ENCODE data around the gene ZNF628. TPM values are rescaled to one million over a fixed set of nuclear protein-coding genes. Genes with fewer than 3 reads are reported as not detected.

The ZNF628 gene
- total RNA-seq, 4 donors from 2014 or later, result 7.4 to 22.3 (median 14.1) TPM

- intact Hi-C loops (cut with DNase I; ENCODE audit: low total_unique reads) (loop anchor here (5.0 kb wide), 1 partner anchor 164 kb away; no protein-coding TSS in a partner anchor), in situ Hi-C loops (cut with MboI; ENCODE audit: low sequenced_read_pairs in 4 of 4) (no loop called here)
- H3K9me3 ChIP-seq, result no peaks in the 10 kb centered on the region
- no peaks in the 10 kb centered on the region for H3K36me3 ChIP-seq
- H3K4me1 ChIP-seq, result no peaks in the 10 kb centered on the region
- H3K4me3 ChIP-seq, result no peak overlapping the region
- H3K27me3 ChIP-seq, result peaks cover 0 to under 1% (median 0%) of the 10 kb centered on the region in 3 donors
- ATAC-seq (peak in 1 of 2 donors; percentile 30), DNase-seq (no peak)
- TF ChIP-seq POLR2A (IDR thresholded peaks at IDR 0.05), result no peak
- TF ChIP-seq, protein P1, sequence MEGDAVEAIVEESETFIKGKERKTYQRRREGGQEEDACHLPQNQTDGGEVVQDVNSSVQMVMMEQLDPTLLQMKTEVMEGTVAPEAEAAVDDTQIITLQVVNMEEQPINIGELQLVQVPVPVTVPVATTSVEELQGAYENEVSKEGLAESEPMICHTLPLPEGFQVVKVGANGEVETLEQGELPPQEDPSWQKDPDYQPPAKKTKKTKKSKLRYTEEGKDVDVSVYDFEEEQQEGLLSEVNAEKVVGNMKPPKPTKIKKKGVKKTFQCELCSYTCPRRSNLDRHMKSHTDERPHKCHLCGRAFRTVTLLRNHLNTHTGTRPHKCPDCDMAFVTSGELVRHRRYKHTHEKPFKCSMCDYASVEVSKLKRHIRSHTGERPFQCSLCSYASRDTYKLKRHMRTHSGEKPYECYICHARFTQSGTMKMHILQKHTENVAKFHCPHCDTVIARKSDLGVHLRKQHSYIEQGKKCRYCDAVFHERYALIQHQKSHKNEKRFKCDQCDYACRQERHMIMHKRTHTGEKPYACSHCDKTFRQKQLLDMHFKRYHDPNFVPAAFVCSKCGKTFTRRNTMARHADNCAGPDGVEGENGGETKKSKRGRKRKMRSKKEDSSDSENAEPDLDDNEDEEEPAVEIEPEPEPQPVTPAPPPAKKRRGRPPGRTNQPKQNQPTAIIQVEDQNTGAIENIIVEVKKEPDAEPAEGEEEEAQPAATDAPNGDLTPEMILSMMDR (IDR thresholded peaks at IDR 0.05 in 4 of 5, conservative IDR thresholded peaks at IDR 0.05 in 1 of 5), result no peak
- no peak overlapping the region for H3K27ac ChIP-seq
These were observed 8.4 kb upstream of the ZNF628 start for GRCh38 chr19:55468054-55468393.

- Histone ChIP-seq H3K4me1 (peaks cover 3 to 9% of the 10 kb centered on the region in 2 donors), H3K36me3 (no peaks in the 10 kb centered on the region), H3K27ac (no peak overlapping the region), H3K4me3 (no peak overlapping the region), H3K9me3 (no peaks in the 10 kb centered on the region), H3K27me3 (peaks cover 0 to 3% (median 0%) of the 10 kb centered on the region in 3 donors)
- intact Hi-C loops (cut with DNase I; ENCODE audit: low total_unique reads), result no loop called here
- no peak for ATAC-seq
- TF ChIP-seq POLR2A (IDR thresholded peaks at IDR 0.05), result no peak
- TF ChIP-seq, protein P1 (IDR thresholded peaks at IDR 0.05 in 4 of 5, conservative IDR thresholded peaks at IDR 0.05 in 1 of 5), result no peak
- in situ Hi-C loops (cut with MboI; ENCODE audit: low sequenced_read_pairs in 4 of 4), result no loop called here
- no peak for DNase-seq
These were observed 5.2 kb upstream of the ZNF628 start for GRCh38 chr19:55471266-55471665.

DNA sequence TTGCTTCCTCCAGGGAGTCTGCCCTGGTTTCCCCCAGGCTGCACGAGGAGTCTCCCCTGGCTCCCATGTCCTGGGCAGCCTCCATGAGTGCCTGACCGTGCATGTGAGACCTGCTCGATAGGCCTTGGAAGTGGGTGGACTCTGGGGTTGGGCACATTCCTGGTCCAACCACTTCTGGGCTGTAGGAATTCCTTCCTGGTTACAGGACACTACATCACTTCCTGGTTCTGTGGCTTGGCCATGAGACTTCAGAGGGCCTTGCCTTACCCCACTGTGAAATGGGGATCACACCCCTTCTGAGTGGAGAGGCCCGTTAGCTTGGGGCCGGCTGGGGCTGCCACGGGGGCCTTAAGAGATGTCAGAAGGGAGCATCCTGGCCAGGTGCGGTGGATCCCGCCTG lies 4.0 kb upstream of the ZNF628 start:
- peaks cover 0 to 3% (median 0%) of the 10 kb centered on the region in 3 donors for H3K27me3 ChIP-seq
- no peak overlapping the region for H3K27ac ChIP-seq
- ATAC-seq (no peak), DNase-seq (no peak)
- H3K36me3 ChIP-seq, result no peaks in the 10 kb centered on the region
- H3K4me3 ChIP-seq, result no peak overlapping the region
- intact Hi-C loops (cut with DNase I; ENCODE audit: low total_unique reads) (no loop called here), in situ Hi-C loops (cut with MboI; ENCODE audit: low sequenced_read_pairs in 4 of 4) (no loop called here)
- TF ChIP-seq, protein P1 (IDR thresholded peaks at IDR 0.05 in 4 of 5, conservative IDR thresholded peaks at IDR 0.05 in 1 of 5), result no peak
- TF ChIP-seq POLR2A (IDR thresholded peaks at IDR 0.05), result no peak
- H3K4me1 ChIP-seq, result peaks cover 7 to 15% of the 10 kb centered on the region in 2 donors
- H3K9me3 ChIP-seq, result no peaks in the 10 kb centered on the region

DNA sequence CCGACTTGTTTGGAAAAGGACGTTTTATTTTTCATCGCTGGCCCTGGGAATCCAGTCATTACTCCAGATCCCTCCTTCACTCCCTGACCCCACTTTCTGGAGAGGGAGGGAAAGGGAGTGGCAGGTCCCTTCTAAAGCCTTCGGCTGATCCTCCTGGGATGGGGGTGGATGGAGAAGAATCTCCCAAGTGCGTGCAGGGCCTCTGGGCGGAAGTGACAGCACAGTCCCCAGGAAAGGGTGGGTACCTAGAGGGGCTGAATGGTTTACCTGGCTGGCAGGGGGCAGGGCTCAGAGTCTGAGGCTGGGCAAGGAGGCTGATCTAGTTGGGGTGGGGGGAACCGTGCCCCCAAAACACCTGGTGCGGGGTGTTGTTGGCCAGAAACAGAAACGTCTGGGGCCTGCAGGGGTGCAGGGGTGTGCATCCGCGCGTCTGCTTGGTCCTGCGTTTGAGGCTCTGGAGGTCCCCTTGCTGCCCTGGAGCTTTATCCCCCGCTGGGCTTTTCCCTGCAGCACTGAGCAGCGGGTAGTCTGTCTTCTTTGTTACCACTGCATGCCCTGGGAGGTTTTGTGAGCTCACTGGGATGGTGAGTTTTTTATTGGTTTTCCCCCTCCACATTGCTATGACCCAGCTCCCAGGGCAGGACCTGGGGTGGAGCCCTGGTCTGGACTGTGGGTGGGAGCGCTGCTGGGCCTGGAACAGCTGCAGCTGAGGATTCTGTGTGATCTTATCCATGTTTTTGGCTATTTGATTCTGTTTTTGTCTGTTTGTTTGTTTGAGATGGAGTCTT lies 3.0 kb upstream of the ZNF628 start:
- Histone ChIP-seq H3K27me3 (peaks cover 0 to 3% (median 0%) of the 10 kb centered on the region in 3 donors), H3K9me3 (no peaks in the 10 kb centered on the region), H3K4me3 (no peak overlapping the region), H3K36me3 (no peaks in the 10 kb centered on the region), H3K27ac (peak overlapping the region in 1 of 4 donors; percentile 27), H3K4me1 (peaks cover 16 to 25% of the 10 kb centered on the region in 2 donors)
- intact Hi-C loops (cut with DNase I; ENCODE audit: low total_unique reads), result no loop called here
- no peak for TF ChIP-seq POLR2A (IDR thresholded peaks at IDR 0.05)
- TF ChIP-seq, protein P1 (IDR thresholded peaks at IDR 0.05 in 4 of 5, conservative IDR thresholded peaks at IDR 0.05 in 1 of 5), result no peak
- ATAC-seq (no peak), DNase-seq (no peak)
- in situ Hi-C loops (cut with MboI; ENCODE audit: low sequenced_read_pairs in 4 of 4), result no loop called here

Measured in gastrocnemius medialis (tissue), 4 donors.